HepG2 (cell line): ENCODE data around the gene UBR4. TPM values are rescaled to one million over a fixed set of nuclear protein-coding genes. Genes with fewer than 3 reads are reported as not detected.

Experiments
- ATAC-seq: fragments of 200-7000 bp; cut with Tn5 transposase; 3 replicates; pipeline ENCODE4 v1.9.1; 2020; ENCODE audit warnings: mild to moderate bottlenecking, moderate library complexity
- BruUV-seq: library from RNA; stranded (reverse); fragments of 400-500 nt; replicated peaks from 2 replicates; lab custom pipeline; 2021; lab: Mats Ljungman, UMichigan
- CTCF ChIA-PET: fragments of 300-600 bp; formaldehyde crosslinking; extraction: SDS; loops from one replicate; lab custom pipeline; 2021; ENCODE audit warnings: low total read pairs, inconsistent platforms, low intra/inter-chr PET ratio; lab: Yijun Ruan, JAX
- POLR2A ChIA-PET: fragments of 350-600 bp; sonication (Branson Sonifier 250); formaldehyde crosslinking; loops from one replicate; lab custom pipeline; 2020; ENCODE audit warnings: antibody characterized with exemption, inconsistent platforms; lab: Yijun Ruan, JAX
- DNase-seq: peaks from one replicate; pipeline ENCODE4 v3.0.0-alpha.2; 2015; ENCODE audit warnings: low spot score
- FAIRE-seq: peaks from 3 replicates; lab custom pipeline; 2011; peaks lifted over from hg19 to GRCh38; lab: Jason Lieb, UNC
- H2AFZ ChIP-seq: one replicate; pipeline ENCODE4 v1.6.1; 2011; ENCODE audit warnings: low read length, inconsistent platforms
- H3K27ac ChIP-seq: fragments of 300-600 bp; 3 replicates; pipeline ENCODE4 v1.8.0; 2011; ENCODE audit warnings: mixed run types, mild to moderate bottlenecking, mixed read lengths, low read length, inconsistent platforms; ENCODE audit not compliant: insufficient read depth; ENCODE audit errors: extremely low read length
- H3K27me3 ChIP-seq, 2 experiments: fragments of 200-600 bp in 1 of 2; 2 replicates in 1 of 2; 3 replicates in 1 of 2; pipeline versions ENCODE4 v1.6.0 to v1.8.0; 2011; ENCODE audit warnings: low read length in 2 of 2, mild to moderate bottlenecking in 2 of 2, moderate library complexity in 2 of 2, inconsistent platforms in 1 of 2; ENCODE audit not compliant: insufficient read depth in 2 of 2, control insufficient read depth in 1 of 2
- H3K36me3 ChIP-seq, 2 experiments: fragments of 200-600 bp in 1 of 2; replicated peaks in 1 of 2; 2 replicates in 1 of 2; 3 replicates in 1 of 2; pipeline versions ENCODE4 v1.5.1 to v1.8.0; 2011; ENCODE audit warnings: low read length in 2 of 2, inconsistent platforms in 1 of 2; ENCODE audit not compliant: insufficient read depth in 2 of 2, control insufficient read depth in 1 of 2
- H3K4me1 ChIP-seq: 2 replicates; pipeline ENCODE4 v1.5.1; 2012; ENCODE audit warnings: low read length, inconsistent platforms; ENCODE audit not compliant: insufficient read depth
- H3K4me2 ChIP-seq: 2 replicates; pipeline ENCODE4 v1.6.0; 2011; ENCODE audit warnings: low read depth, low read length, inconsistent platforms
- H3K4me3 ChIP-seq, 3 experiments: fragments of 200-600 bp in 1 of 3; sonication (generic), shearing (Covaris generic) in 1 of 3; replicated peaks in 1 of 3; 2 replicates each; pipeline ENCODE4 v1.5.1; 2011 to 2016; ENCODE audit warnings: low read length in 3 of 3, inconsistent platforms in 2 of 3, low read depth in 2 of 3, mild to moderate bottlenecking in 2 of 3, control low read depth in 1 of 3, mixed read lengths in 1 of 3; ENCODE audit not compliant: insufficient read depth in 1 of 3
- H3K79me2 ChIP-seq: one replicate; pipeline ENCODE4 v1.6.1; 2011; ENCODE audit warnings: low read length, inconsistent platforms; ENCODE audit not compliant: insufficient read depth
- H3K9ac ChIP-seq: 2 replicates; pipeline ENCODE4 v1.6.0; 2011; ENCODE audit warnings: mild to moderate bottlenecking, low read depth, low read length, inconsistent platforms; ENCODE audit not compliant: insufficient read depth
- H3K9me3 ChIP-seq: 2 replicates; pipeline ENCODE4 v1.5.1; 2012; ENCODE audit warnings: mild to moderate bottlenecking, low read length
- H4K20me1 ChIP-seq: 2 replicates; pipeline ENCODE4 v1.6.0; 2011; ENCODE audit warnings: inconsistent platforms, mild to moderate bottlenecking, low read length, moderate library complexity; ENCODE audit not compliant: insufficient read depth
- CHCHD3 ChIP-seq: sonication (generic); formaldehyde crosslinking; IDR thresholded peaks from 2 replicates; pipeline ENCODE4 v1.8.0; 2022; ENCODE audit warnings: mild to moderate bottlenecking, missing genetic modification reagents, moderate library complexity
- EP300 ChIP-seq, 3 experiments: sonication (generic) in 1 of 3; formaldehyde crosslinking in 1 of 3; IDR thresholded peaks; 2 replicates each; pipeline versions ENCODE4 v1.5.1 to v1.6.1; 2011 to 2020; ENCODE audit warnings: low read depth in 2 of 3, low read length in 2 of 3, borderline replicate concordance in 1 of 3, improper control_type of control experiment in 1 of 3, mild to moderate bottlenecking in 1 of 3, missing genetic modification reagents in 1 of 3, moderate library complexity in 1 of 3
- GZF1 ChIP-seq: sonication (generic); formaldehyde crosslinking; IDR thresholded peaks from 2 replicates; pipeline ENCODE4 v1.5.1; 2020; ENCODE audit warnings: mild to moderate bottlenecking, missing genetic modification reagents
- IKZF1 ChIP-seq: fragments of 450-650 bp; IDR thresholded peaks from 2 replicates; pipeline ENCODE4 v1.7.1; 2016
- KDM1A ChIP-seq: IDR thresholded peaks from 2 replicates; pipeline ENCODE4 v1.6.1; 2016; ENCODE audit warnings: missing compliant biosample characterization
- KLF12 ChIP-seq: sonication (generic); formaldehyde crosslinking; IDR thresholded peaks from 2 replicates; pipeline ENCODE4 v1.4.0; 2020; ENCODE audit warnings: missing genetic modification reagents, borderline replicate concordance
- RARA ChIP-seq: IDR thresholded peaks from 2 replicates; pipeline ENCODE4 v1.6.1; 2016; ENCODE audit warnings: missing genetic modification reagents, missing compliant biosample characterization
- SIN3B ChIP-seq: fragments of 150-350 bp; IDR thresholded peaks from 2 replicates; pipeline ENCODE4 v1.6.1; 2014; ENCODE audit warnings: low read length
- YEATS2 ChIP-seq: sonication (generic); formaldehyde crosslinking; IDR thresholded peaks from 2 replicates; pipeline ENCODE4 v1.4.0; 2020; ENCODE audit warnings: missing genetic modification reagents, borderline replicate concordance
- ZMYM3 ChIP-seq: sonication (generic); formaldehyde crosslinking; IDR thresholded peaks from 2 replicates; pipeline ENCODE4 v1.5.1; 2020; ENCODE audit warnings: mild to moderate bottlenecking, missing genetic modification reagents
- ZNF382 ChIP-seq: sonication (generic); formaldehyde crosslinking; IDR thresholded peaks from 2 replicates; pipeline ENCODE4 v1.5.0; 2020; ENCODE audit warnings: missing genetic modification reagents, mild to moderate bottlenecking, borderline replicate concordance
- ZNF570 ChIP-seq: sonication (generic); formaldehyde crosslinking; IDR thresholded peaks from 2 replicates; pipeline ENCODE4 v1.4.0; 2020; ENCODE audit warnings: mild to moderate bottlenecking, missing genetic modification reagents, borderline replicate concordance
- WGBS: methylation state at CpG from one replicate; pipeline ENCODE4 v1.1.6; 2017; ENCODE audit warnings: low lambda C conversion rate; 5-methylcytosine and 5-hydroxymethylcytosine counted together
- in situ Hi-C: cut with HindIII; loops from 2 replicates; pipeline ENCODE4 v1.10.0; 2017; ENCODE audit warnings: low pct_unique_long_range_greater_than_20kb; ENCODE audit not compliant: extremely low pct_ligation_motif_present
- intact Hi-C: fragments of 100-400 bp; cut with micrococcal nuclease; formaldehyde crosslinking; loops from one replicate; pipeline ENCODE4 v1.10.0; 2022; ENCODE audit not compliant: unreplicated experiment
- polyA plus RNA-seq, 8 experiments: library from polyadenylated mRNA; depleted of rRNA in 3 of 8; stranded (reverse) in 7 of 8; unstranded in 1 of 8; fragments of >200 nt; fragmentation: Illumina TruSeq in 4 of 8; extraction: Trizol in 4 of 8; gene quantifications; 2 replicates each; pipeline versions ENCODE4 v1.2.1 to v1.2.3, GENCODE V29; 2011 to 2016; ENCODE audit warnings: low read depth in 4 of 8, missing spikeins in 1 of 8, mixed read lengths in 1 of 8; ENCODE audit not compliant: insufficient read depth in 1 of 8
- total RNA-seq, 5 experiments: library from RNA; depleted of rRNA; stranded (reverse); fragments of >200 nt; fragmentation: Illumina TruSeq; extraction: Trizol; gene quantifications; 2 replicates each; pipeline ENCODE4 v1.2.3, GENCODE V29; 2016; ENCODE audit warnings: low read depth in 1 of 5
- TF ChIP-seq, protein P1 (sequence below): IDR thresholded peaks from 2 replicates; pipeline ENCODE4 v1.6.1; 2016; ENCODE audit warnings: missing compliant biosample characterization, missing genetic modification reagents, borderline replicate concordance
- TF ChIP-seq, protein P2 (sequence below): fragments of 450-650 bp; IDR thresholded peaks from 2 replicates; pipeline ENCODE4 v1.6.1; 2017
- TF ChIP-seq, protein P3 (sequence below): sonication (generic); formaldehyde crosslinking; IDR thresholded peaks from 2 replicates; pipeline ENCODE4 v1.8.0; 2022; ENCODE audit warnings: mild to moderate bottlenecking, missing genetic modification reagents
- TF ChIP-seq, protein P4 (sequence below): sonication (generic); formaldehyde crosslinking; IDR thresholded peaks from 2 replicates; pipeline ENCODE4 v1.8.1; 2023; ENCODE audit warnings: mild to moderate bottlenecking, moderate library complexity, missing genetic modification reagents
- TF ChIP-seq, protein P5 (sequence below): sonication (generic); formaldehyde crosslinking; IDR thresholded peaks from 2 replicates; pipeline ENCODE4 v1.4.0; 2020; ENCODE audit warnings: missing genetic modification reagents

UBR4 gene
- total and polyA plus RNA-seq, 2 of the 13 experiments (the other 11 are each of a cell fraction or from before 2014, with no cell fraction given), result 59.1 to 106 TPM

DNA sequence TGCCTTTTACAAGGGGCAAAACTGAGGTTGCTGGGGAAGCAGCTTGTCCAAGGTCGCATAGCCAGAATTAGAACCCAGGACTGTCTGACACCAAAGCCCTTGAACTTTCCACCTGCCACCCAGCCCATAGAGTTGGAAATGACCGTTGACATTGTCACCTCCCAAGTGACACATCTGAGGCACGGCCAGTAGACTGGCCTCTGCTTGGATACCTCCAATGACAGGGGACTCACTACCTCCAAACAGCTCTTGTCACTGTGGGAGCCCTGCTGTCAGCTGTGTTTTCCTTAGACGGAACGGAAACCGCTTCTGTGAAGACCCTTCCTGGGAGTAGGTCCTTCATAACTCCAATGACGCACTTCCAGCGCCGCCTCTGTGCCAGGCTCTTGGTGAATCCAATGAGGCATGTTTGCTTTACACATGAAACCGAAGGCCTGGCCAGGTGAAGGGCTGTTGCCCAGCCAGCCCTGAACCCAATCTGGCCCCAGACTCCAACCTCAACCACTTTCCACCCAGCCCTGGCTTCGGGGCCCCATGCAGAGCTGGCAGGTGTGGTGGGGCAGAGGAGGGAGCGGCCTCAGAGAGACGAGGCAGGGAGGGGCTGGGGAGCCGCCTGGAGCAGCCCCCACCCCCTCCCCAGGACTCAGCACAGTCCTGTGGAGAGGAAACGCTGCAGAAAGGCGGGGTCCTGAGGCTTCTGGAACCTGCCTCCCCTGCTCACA, 144.4 kb downstream of the UBR4 start:
- WGBS, result 63% methylated on average over 7 of the region's 16 CpGs
- no peaks in the 10 kb centered on the region for H3K9me3 ChIP-seq
- H2AFZ ChIP-seq, result no peak overlapping the region
- TF ChIP-seq ZNF382 (CRISPR knock-in tag), result no peak
- no peak for TF ChIP-seq ZNF570
- TF ChIP-seq RARA (CRISPR knock-in tag), result peak; percentile 31
- TF ChIP-seq YEATS2 (CRISPR knock-in tag), result no peak
- TF ChIP-seq GZF1 (CRISPR knock-in tag), result no peak
- no peak for TF ChIP-seq EP300 (IDR thresholded peaks at IDR 0.05; ENCODE audit: low read depth in 2 of 2, low read length in 2 of 2)
- no peak for TF ChIP-seq EP300 (CRISPR knock-in tag; IDR thresholded peaks at IDR 0.05; ENCODE audit: borderline replicate concordance)
- TF ChIP-seq, protein P1, sequence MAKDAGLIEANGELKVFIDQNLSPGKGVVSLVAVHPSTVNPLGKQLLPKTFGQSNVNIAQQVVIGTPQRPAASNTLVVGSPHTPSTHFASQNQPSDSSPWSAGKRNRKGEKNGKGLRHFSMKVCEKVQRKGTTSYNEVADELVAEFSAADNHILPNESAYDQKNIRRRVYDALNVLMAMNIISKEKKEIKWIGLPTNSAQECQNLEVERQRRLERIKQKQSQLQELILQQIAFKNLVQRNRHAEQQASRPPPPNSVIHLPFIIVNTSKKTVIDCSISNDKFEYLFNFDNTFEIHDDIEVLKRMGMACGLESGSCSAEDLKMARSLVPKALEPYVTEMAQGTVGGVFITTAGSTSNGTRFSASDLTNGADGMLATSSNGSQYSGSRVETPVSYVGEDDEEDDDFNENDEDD, result no peak
- TF ChIP-seq SIN3B, result no peak
- no peak for TF ChIP-seq IKZF1
- TF ChIP-seq, protein P2, sequence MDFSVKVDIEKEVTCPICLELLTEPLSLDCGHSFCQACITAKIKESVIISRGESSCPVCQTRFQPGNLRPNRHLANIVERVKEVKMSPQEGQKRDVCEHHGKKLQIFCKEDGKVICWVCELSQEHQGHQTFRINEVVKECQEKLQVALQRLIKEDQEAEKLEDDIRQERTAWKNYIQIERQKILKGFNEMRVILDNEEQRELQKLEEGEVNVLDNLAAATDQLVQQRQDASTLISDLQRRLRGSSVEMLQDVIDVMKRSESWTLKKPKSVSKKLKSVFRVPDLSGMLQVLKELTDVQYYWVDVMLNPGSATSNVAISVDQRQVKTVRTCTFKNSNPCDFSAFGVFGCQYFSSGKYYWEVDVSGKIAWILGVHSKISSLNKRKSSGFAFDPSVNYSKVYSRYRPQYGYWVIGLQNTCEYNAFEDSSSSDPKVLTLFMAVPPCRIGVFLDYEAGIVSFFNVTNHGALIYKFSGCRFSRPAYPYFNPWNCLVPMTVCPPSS, result no peak
- TF ChIP-seq, protein P3, sequence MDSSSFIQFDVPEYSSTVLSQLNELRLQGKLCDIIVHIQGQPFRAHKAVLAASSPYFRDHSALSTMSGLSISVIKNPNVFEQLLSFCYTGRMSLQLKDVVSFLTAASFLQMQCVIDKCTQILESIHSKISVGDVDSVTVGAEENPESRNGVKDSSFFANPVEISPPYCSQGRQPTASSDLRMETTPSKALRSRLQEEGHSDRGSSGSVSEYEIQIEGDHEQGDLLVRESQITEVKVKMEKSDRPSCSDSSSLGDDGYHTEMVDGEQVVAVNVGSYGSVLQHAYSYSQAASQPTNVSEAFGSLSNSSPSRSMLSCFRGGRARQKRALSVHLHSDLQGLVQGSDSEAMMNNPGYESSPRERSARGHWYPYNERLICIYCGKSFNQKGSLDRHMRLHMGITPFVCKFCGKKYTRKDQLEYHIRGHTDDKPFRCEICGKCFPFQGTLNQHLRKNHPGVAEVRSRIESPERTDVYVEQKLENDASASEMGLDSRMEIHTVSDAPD, result no peak
- TF ChIP-seq KLF12 (CRISPR knock-in tag), result no peak
- TF ChIP-seq, protein P4, sequence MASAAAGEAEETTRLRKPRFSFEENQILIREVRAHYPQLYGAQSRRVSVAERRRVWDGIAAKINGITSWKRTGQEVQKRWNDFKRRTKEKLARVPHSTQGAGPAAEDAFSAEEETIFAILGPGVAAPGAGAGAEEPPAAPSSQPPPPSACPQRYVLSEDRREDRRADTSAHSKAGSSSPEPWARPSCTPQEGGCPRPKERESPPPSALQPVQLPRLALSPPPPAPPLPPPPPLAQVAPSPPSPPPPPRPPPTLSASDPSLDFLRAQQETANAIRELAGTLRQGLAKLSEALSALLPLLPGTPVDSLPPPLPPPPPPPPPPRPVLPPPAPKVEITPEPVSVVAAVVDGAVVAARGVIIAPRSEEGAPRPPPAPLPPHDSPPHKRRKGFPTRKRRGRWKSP (CRISPR knock-in tag), result no peak
- peak; percentile 73 for TF ChIP-seq ZMYM3
- peak; percentile 55; the same call in 1 of the 2 replicates for TF ChIP-seq KDM1A
- TF ChIP-seq, protein P5, sequence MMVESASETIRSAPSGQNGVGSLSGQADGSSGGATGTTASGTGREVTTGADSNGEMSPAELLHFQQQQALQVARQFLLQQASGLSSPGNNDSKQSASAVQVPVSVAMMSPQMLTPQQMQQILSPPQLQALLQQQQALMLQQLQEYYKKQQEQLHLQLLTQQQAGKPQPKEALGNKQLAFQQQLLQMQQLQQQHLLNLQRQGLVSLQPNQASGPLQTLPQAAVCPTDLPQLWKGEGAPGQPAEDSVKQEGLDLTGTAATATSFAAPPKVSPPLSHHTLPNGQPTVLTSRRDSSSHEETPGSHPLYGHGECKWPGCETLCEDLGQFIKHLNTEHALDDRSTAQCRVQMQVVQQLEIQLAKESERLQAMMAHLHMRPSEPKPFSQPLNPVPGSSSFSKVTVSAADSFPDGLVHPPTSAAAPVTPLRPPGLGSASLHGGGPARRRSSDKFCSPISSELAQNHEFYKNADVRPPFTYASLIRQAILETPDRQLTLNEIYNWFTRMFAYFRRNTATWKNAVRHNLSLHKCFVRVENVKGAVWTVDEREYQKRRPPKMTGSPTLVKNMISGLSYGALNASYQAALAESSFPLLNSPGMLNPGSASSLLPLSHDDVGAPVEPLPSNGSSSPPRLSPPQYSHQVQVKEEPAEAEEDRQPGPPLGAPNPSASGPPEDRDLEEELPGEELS (CRISPR knock-in tag), result no peak
- no peak for TF ChIP-seq CHCHD3 (CRISPR knock-in tag)

More for the DNA sequence above, 144.4 kb downstream of the UBR4 start:
- no peak overlapping the region for H3K9ac ChIP-seq
- FAIRE-seq, result no peak
- H3K27ac ChIP-seq, result no peak overlapping the region
- H3K27me3 ChIP-seq, result peaks cover 0 to 8% of the 10 kb centered on the region in 2 experiments; a peak in 2 of 5 replicates
- H3K4me3 ChIP-seq, result no peak overlapping the region
- ChIA-PET CTCF (no interaction called here), POLR2A (no interaction called here)
- H3K4me2 ChIP-seq, result no peak overlapping the region
- no peaks in the 10 kb centered on the region for H3K79me2 ChIP-seq
- no peaks in the 10 kb centered on the region for H4K20me1 ChIP-seq
- peaks cover 81% of the 10 kb centered on the region for H3K4me1 ChIP-seq
- DNase-seq, result no peak
- in situ Hi-C loops, result no loop called here
- intact Hi-C loops, result loop anchor here (2.0 to 5.0 kb wide), 2 partner anchors 29 to 53 kb away; no protein-coding TSS in a partner anchor
- H3K36me3 ChIP-seq, result no peaks in the 10 kb centered on the region
- BruUV-seq, result no TSS peak
- no peak for ATAC-seq
